ENCODE measurements around the gene YTHDC2. TPM values are rescaled to one million over a fixed set of nuclear protein-coding genes. Genes with fewer than 3 reads are reported as not detected.

The YTHDC2 gene
- total RNA-seq, 1 donor from 2014 or later = 37.3 TPM

DNA sequence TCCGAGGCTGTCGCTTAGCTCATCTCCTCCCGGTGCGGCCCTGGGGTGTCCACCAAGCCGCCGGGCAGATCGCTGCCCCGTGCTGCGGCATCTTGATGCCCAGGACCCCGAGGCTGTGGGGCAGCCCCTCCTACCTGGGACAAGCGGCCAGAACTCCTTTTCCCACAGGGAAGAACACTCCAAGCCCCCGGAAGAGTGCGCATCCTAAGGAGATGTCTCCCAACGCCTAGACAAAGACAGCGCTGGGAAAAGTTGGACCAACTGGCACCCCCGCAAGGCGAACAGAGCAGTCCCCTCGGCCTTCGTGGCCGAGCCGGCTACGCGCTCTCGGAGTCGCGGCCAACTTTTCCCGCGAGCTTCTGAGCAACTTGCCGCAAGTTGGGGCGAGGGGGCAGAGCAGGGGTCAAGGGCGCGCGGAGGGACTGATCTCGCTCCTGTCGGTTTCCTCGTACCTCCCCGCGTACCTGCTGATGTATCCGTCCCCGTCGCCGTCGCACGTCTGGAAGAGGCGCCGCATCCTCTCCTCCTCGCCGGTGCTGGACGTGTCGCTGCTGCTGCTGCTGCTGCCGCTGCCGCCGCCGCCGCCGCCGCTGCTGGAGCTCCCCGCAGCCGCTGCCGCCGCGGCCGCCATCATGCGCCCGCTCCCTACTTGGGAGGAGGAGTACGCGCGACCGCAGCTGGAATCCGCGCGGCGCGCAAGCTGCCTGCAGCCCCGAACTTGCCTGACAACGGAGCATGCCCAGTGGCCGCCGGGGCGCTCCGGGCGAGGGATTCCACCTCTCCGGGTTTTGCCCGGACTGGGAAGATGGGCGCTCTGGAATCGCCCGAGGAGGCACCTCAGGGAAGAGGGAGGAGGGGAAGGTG, 25.5 kb upstream of the YTHDC2 start, which contains the start of gene MCC:
TSS of gene MCC (minus strand) at position 673 of the 864 bp plus-strand sequence.
- Mint-ChIP-seq H3K4me1 (ENCODE audit: low read depth) (no peaks in the 10 kb centered on the region), H3K27ac (peak within 1 kb of the TSS; percentile 91), H3K36me3 (ENCODE audit: insufficient read depth) (peaks cover 2% of the 10 kb centered on the region), H3K9me3 (ENCODE audit: low read depth) (peaks cover 16% of the 10 kb centered on the region), H3K27me3 (peaks cover 19% of the 10 kb centered on the region), H3K4me3 (ENCODE audit: low read depth) (peak within 1 kb of the TSS; percentile 93)
- peak; percentile 86 for DNase-seq (ENCODE audit: low spot score, unreplicated experiment)
- TF ChIP-seq, protein P1, sequence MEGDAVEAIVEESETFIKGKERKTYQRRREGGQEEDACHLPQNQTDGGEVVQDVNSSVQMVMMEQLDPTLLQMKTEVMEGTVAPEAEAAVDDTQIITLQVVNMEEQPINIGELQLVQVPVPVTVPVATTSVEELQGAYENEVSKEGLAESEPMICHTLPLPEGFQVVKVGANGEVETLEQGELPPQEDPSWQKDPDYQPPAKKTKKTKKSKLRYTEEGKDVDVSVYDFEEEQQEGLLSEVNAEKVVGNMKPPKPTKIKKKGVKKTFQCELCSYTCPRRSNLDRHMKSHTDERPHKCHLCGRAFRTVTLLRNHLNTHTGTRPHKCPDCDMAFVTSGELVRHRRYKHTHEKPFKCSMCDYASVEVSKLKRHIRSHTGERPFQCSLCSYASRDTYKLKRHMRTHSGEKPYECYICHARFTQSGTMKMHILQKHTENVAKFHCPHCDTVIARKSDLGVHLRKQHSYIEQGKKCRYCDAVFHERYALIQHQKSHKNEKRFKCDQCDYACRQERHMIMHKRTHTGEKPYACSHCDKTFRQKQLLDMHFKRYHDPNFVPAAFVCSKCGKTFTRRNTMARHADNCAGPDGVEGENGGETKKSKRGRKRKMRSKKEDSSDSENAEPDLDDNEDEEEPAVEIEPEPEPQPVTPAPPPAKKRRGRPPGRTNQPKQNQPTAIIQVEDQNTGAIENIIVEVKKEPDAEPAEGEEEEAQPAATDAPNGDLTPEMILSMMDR (IDR thresholded peaks at IDR 0.05; ENCODE audit: unreplicated experiment) = no peak

DNA sequence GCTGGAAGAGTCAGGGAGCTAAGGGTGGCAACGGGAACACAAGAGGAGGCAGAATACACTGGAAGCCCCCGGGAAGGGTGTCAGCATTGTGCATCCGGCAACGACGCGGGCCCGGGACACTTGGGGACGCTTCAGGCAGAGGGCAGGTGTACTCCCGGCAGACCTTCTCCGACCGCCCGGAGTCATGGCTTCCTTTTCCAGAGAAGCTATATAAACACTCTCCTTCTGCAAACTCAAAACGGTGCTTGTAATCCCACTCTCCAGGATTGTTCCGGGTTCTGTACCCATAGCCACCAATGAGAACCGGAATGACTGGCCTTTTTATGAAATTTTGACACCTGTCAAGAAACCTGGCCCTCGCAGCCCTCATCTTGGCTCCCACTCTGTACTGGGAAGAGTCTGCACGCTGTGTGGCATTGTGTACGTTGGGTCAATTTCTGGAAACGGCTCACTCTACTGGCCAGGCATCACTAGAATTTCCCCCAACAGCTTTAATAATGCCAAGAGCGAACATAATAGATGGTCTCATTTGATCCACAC, 24.8 kb upstream of the YTHDC2 start:
- Mint-ChIP-seq H3K9me3 (ENCODE audit: low read depth) (peaks cover 16% of the 10 kb centered on the region), H3K27me3 (peaks cover 19% of the 10 kb centered on the region), H3K4me3 (ENCODE audit: low read depth) (peak overlapping the region; percentile 93), H3K27ac (peak overlapping the region; percentile 91), H3K36me3 (ENCODE audit: insufficient read depth) (peaks cover under 1% of the 10 kb centered on the region), H3K4me1 (ENCODE audit: low read depth) (no peaks in the 10 kb centered on the region)
- no peak for DNase-seq (ENCODE audit: low spot score, unreplicated experiment)
- TF ChIP-seq, protein P1 (IDR thresholded peaks at IDR 0.05; ENCODE audit: unreplicated experiment) = no peak

DNA sequence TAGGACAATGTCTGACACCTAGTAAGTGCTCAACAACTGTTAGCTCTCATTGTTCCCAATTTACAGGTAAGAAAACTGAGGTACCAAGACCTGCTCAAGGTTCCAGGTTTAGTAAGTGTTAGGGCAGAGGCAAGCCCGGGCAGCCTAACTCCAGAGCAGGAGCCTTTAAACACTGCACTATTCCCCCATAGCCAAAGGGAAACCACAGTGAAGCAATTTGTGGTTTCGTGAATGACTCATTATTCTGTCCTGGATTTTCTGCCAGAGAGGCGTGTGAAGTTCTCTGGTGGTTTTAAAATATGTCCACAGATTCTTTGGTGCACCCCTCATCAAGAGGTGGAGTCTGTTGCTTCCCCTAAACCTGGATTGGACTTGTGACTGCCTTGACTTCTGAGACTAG, 24.2 kb upstream of the YTHDC2 start:
- H3K4me3 Mint-ChIP-seq (ENCODE audit: low read depth) = peak overlapping the region; percentile 93
- DNase-seq (ENCODE audit: low spot score, unreplicated experiment) = no peak
- no peaks in the 10 kb centered on the region for H3K36me3 Mint-ChIP-seq (ENCODE audit: insufficient read depth)
- peaks cover 19% of the 10 kb centered on the region for H3K27me3 Mint-ChIP-seq
- TF ChIP-seq, protein P1 (IDR thresholded peaks at IDR 0.05; ENCODE audit: unreplicated experiment) = no peak
- peaks cover 16% of the 10 kb centered on the region for H3K9me3 Mint-ChIP-seq (ENCODE audit: low read depth)
- no peaks in the 10 kb centered on the region for H3K4me1 Mint-ChIP-seq (ENCODE audit: low read depth)
- H3K27ac Mint-ChIP-seq = no peak overlapping the region

DNA sequence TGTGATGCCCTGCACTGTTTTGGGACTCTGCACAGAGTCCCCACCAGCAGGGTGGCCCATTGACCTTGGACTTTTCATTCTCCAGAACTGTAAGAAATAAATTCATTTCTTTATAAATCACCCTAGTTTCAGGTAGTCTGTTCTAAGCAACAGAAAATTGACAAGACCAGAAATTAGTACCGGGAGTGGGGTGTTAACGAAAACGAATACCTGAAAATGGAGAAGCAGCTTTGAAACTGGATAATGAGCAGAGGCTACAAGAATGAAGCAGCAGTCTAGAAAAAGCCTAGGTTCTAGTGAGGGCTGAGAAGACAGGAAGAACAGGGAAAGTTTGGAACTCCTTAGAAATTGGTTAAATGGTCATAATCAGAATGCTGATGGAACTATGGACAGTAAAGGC, 23.2 kb upstream of the YTHDC2 start:
- TF ChIP-seq, protein P1 (IDR thresholded peaks at IDR 0.05; ENCODE audit: unreplicated experiment) = no peak
- Mint-ChIP-seq H3K27me3 (peaks cover 23% of the 10 kb centered on the region), H3K4me3 (ENCODE audit: low read depth) (no peak overlapping the region), H3K27ac (no peak overlapping the region), H3K4me1 (ENCODE audit: low read depth) (no peaks in the 10 kb centered on the region), H3K9me3 (ENCODE audit: low read depth) (peaks cover 16% of the 10 kb centered on the region), H3K36me3 (ENCODE audit: insufficient read depth) (no peaks in the 10 kb centered on the region)
- no peak for DNase-seq (ENCODE audit: low spot score, unreplicated experiment)

DNA sequence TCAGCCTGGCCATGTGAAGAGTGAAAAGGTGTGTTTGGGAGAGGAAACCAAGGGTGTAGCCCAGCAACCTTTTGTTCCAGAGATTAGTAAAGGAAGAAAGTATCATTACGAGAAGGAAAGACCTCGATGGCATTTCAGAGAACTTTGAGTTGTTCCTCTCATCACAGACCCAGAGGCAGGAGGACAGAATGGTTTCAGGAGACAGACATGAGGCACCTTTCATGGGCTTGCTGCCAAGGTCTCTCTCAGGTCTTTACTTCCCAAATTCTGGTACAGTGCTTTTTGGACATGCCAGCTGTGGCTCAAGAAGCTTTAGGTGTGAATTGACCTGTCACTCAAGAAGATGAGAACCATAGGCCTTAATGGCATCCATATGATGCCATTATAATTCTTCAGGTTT, 22.5 kb upstream of the YTHDC2 start:
- no peaks in the 10 kb centered on the region for H3K4me1 Mint-ChIP-seq (ENCODE audit: low read depth)

More for the DNA sequence above, 22.5 kb upstream of the YTHDC2 start:
- Mint-ChIP-seq H3K27ac (no peak overlapping the region), H3K4me3 (ENCODE audit: low read depth) (no peak overlapping the region), H3K9me3 (ENCODE audit: low read depth) (peaks cover 16% of the 10 kb centered on the region), H3K27me3 (peaks cover 24% of the 10 kb centered on the region), H3K36me3 (ENCODE audit: insufficient read depth) (no peaks in the 10 kb centered on the region)
- DNase-seq (ENCODE audit: low spot score, unreplicated experiment) = no peak
- TF ChIP-seq, protein P1 (IDR thresholded peaks at IDR 0.05; ENCODE audit: unreplicated experiment) = no peak

Data from progenitor cell of endocrine pancreas (in vitro differentiated cells).